ENCODE data around the gene MATCAP1. TPM values are rescaled to one million over a fixed set of nuclear protein-coding genes. Genes with fewer than 3 reads are reported as not detected.

Gene MATCAP1
- total and polyA plus RNA-seq, 8 donors, result 36.8 to 66.9 (median 57.0) TPM

DNA sequence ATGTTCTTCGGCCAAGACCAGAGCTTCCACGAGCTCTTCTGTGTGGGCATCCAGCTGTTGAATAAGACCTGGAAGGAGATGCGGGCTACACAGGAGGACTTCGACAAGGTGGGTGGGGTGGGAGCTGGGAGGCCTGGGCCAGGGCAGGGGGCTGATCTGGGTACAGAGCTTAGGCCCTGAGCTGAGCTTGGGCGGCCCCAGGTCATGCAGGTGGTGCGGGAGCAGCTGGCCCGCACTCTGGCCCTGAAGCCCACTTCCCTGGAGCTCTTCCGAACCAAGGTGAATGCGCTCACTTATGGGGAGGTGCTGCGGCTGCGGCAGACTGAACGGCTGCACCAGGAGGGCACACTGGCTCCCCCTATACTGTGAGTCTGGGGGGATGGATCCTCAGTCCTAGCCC is 18.7 kb upstream of the MATCAP1 start:
- Histone ChIP-seq H3K4me3 (no peak overlapping the region), H3K27ac (no peak overlapping the region), H3K27me3 (no peaks in the 10 kb centered on the region), H3K4me1 (peaks cover 3 to 17% of the 10 kb centered on the region in 2 donors), H3K9me3 (no peaks in the 10 kb centered on the region), H3K36me3 (peaks cover 0 to 86% of the 10 kb centered on the region in 2 donors)
- DNase-seq, result peak in 1 of 4 donors; percentile 62
- no peak for ATAC-seq
- intact Hi-C loops (cut with DNase I), result no loop called here
- TF ChIP-seq, protein P1, sequence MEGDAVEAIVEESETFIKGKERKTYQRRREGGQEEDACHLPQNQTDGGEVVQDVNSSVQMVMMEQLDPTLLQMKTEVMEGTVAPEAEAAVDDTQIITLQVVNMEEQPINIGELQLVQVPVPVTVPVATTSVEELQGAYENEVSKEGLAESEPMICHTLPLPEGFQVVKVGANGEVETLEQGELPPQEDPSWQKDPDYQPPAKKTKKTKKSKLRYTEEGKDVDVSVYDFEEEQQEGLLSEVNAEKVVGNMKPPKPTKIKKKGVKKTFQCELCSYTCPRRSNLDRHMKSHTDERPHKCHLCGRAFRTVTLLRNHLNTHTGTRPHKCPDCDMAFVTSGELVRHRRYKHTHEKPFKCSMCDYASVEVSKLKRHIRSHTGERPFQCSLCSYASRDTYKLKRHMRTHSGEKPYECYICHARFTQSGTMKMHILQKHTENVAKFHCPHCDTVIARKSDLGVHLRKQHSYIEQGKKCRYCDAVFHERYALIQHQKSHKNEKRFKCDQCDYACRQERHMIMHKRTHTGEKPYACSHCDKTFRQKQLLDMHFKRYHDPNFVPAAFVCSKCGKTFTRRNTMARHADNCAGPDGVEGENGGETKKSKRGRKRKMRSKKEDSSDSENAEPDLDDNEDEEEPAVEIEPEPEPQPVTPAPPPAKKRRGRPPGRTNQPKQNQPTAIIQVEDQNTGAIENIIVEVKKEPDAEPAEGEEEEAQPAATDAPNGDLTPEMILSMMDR (IDR thresholded peaks at IDR 0.05), result no peak

DNA sequence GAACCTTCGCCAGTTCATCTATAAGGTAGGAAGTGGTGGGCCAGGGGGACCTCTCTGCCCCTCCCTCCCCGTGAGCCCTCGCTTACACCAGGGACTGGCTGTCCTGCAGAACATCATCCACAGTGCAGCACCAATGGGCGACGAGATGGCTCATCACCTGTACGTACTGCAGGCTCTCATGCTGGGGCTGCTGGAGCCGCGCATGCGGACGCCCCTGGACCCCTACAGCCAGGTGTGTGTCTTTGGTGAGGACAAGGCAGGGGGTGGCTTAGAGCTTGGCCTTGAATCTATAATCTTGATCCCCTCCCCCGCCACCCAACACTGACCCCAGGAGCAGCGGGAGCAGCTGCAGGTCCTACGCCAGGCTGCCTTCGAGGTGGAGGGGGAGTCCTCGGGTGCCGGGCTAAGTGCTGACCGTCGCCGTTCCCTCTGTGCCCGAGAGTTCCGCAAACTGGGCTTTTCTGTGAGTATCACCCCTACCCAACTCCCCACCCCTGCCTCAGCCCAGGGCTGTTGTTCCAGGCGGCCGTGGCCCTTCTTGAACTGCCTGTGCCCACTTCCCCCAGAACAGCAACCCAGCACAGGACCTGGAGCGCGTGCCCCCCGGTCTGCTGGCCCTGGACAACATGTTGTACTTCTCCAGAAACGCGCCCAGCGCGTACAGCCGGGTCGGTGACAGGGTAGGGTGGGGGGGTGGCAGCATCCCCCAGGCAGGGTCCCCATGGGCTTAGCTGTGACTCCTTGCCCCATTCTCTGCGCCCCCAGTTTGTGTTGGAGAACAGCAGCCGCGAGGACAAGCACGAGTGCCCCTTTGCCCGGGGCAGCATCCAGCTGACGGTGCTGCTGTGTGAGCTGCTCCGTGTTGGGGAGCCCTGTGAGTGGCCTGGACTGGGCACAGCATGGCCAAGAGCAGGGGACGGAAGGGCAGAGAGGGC is 17.9 kb upstream of the MATCAP1 start:
- H3K27me3 ChIP-seq, result no peaks in the 10 kb centered on the region
- intact Hi-C loops (cut with DNase I), result no loop called here
- no peak for ATAC-seq

DNA sequence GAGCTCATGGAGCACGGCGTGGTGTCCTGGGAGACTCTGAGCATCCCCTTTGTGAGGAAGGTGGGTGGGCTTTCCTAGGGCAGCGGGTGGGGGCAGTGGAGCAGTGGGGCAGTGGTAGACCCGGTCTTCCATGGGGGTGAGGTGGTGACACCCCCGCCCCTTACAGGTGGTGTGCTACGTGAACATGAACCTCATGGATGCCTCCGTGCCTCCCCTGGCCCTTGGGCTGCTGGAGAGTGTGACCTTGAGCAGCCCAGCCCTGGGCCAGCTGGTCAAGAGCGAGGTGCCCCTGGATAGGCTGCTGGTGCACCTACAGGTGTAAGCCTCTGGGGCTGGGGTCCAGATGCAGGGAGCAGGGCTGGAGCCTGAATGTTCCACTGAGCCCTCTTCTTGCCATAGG is 16.7 kb upstream of the MATCAP1 start:
- no peak overlapping the region for H3K4me3 ChIP-seq
- no peaks in the 10 kb centered on the region for H3K27me3 ChIP-seq
- H3K36me3 ChIP-seq, result peaks cover 0 to 93% of the 10 kb centered on the region in 2 donors
- TF ChIP-seq, protein P1 (IDR thresholded peaks at IDR 0.05), result no peak
- peak in 1 of 4 donors; percentile 61 for DNase-seq
- no peak overlapping the region for H3K27ac ChIP-seq
- intact Hi-C loops (cut with DNase I), result no loop called here
- H3K4me1 ChIP-seq, result peaks cover 3 to 34% of the 10 kb centered on the region in 2 donors
- ATAC-seq, result no peak
- H3K9me3 ChIP-seq, result no peaks in the 10 kb centered on the region

More for the DNA sequence above, 17.9 kb upstream of the MATCAP1 start:
- H3K9me3 ChIP-seq, result no peaks in the 10 kb centered on the region
- no peak overlapping the region for H3K4me3 ChIP-seq
- H3K4me1 ChIP-seq, result peaks cover 3 to 25% of the 10 kb centered on the region in 2 donors
- TF ChIP-seq, protein P1 (IDR thresholded peaks at IDR 0.05), result no peak
- H3K27ac ChIP-seq, result no peak overlapping the region
- peaks cover 0 to 87% of the 10 kb centered on the region in 2 donors for H3K36me3 ChIP-seq
- peak in 1 of 4 donors; percentile 67 for DNase-seq

DNA sequence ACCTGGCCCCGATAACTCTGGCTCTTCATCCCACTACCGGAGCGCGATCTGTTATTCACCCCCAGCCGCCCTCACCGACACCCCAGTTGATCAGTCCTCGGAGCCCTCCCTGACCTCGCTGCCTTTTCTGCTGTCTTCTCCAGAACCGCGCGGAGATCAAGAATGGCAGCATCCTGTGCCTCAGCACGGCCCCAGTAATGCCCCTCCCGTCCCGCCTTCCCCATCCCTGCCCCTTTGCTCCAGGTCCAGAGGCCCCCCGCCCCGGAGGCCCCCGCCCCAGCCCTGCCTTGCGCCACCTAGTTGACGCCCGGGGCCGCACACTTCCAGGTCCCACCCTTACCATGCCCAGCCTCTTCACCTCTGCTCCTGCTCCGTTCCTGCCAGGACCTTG is 16.0 kb upstream of the MATCAP1 start:
- peak; percentile 41 for ATAC-seq
- H3K27me3 ChIP-seq, result no peaks in the 10 kb centered on the region
- H3K4me3 ChIP-seq, result peak overlapping the region; percentile 27 to 42
- no peak overlapping the region for H3K27ac ChIP-seq
- intact Hi-C loops (cut with DNase I), result no loop called here
- no peaks in the 10 kb centered on the region for H3K9me3 ChIP-seq
- H3K4me1 ChIP-seq, result peaks cover 3 to 39% of the 10 kb centered on the region in 2 donors
- peaks cover 0 to 98% of the 10 kb centered on the region in 2 donors for H3K36me3 ChIP-seq
- DNase-seq, result peak in 1 of 4 donors; percentile 75
- TF ChIP-seq, protein P1 (IDR thresholded peaks at IDR 0.05), result peak in 1 of 2 donors; percentile 5
